Activated CD8-positive, alpha-beta memory T cell treated with anti-CD3 and anti-CD28 coated beads, Interleukin-2, amount 50 U/mL, for 24 hours (primary cell): Measurements from ENCODE around the gene DIRAS1.

Experiments
- DNase-seq: peaks from one replicate; pipeline ENCODE4 v3.0.0-alpha.2; 2020; ENCODE audit errors: extremely low read depth

DIRAS1 gene

GRCh38 chr19:2720777-2721569 lies at the start of gene DIRAS1:
Gene DIRAS1 (minus strand): TSS chr19:2721372. CDS start chr19:2717806, 3,566 bp downstream.
- DNase-seq = no peak

- no peak for DNase-seq
These were observed 49.2 kb upstream of the DIRAS1 start for GRCh38 chr19:2770055-2771013.

- no peak for DNase-seq
These were observed 48.0 kb upstream of the DIRAS1 start for GRCh38 chr19:2769218-2769617.

- DNase-seq = no peak
These were observed 47.4 kb upstream of the DIRAS1 start for GRCh38 chr19:2768365-2769132.

- no peak for DNase-seq
These were observed 46.5 kb upstream of the DIRAS1 start for GRCh38 chr19:2767688-2768087.

- DNase-seq = no peak
These were observed 45.6 kb upstream of the DIRAS1 start for GRCh38 chr19:2766594-2767372.

GRCh38 chr19:2765376-2765775 lies 44.2 kb upstream of the DIRAS1 start:
- no peak for DNase-seq

GRCh38 chr19:2764945-2765344 lies 43.8 kb upstream of the DIRAS1 start:
- DNase-seq = no peak

- DNase-seq = no peak
These were observed 42.5 kb upstream of the DIRAS1 start for GRCh38 chr19:2763687-2764086.

- DNase-seq = no peak
These were observed 41.8 kb upstream of the DIRAS1 start for GRCh38 chr19:2762783-2763496.

GRCh38 chr19:2761876-2762782 lies 41.0 kb upstream of the DIRAS1 start:
- DNase-seq = no peak

GRCh38 chr19:2761309-2761677 lies 40.1 kb upstream of the DIRAS1 start:
- no peak for DNase-seq

- no peak for DNase-seq
These were observed 38.8 kb upstream of the DIRAS1 start for GRCh38 chr19:2759965-2760364.

- no peak for DNase-seq
These were observed 38.2 kb upstream of the DIRAS1 start for GRCh38 chr19:2759362-2759761.

- DNase-seq = no peak
These were observed 37.6 kb upstream of the DIRAS1 start for GRCh38 chr19:2758601-2759313.

GRCh38 chr19:2756921-2757881 lies 36.0 kb upstream of the DIRAS1 start:
- DNase-seq = no peak

- DNase-seq = no peak
These were observed 35.3 kb upstream of the DIRAS1 start for GRCh38 chr19:2756477-2756876.

- DNase-seq = no peak
These were observed 34.6 kb upstream of the DIRAS1 start for GRCh38 chr19:2755811-2756210.
